Right lobe of liver (tissue), 6 donors: ENCODE data around the gene ZNF787. TPM values are rescaled to one million over a fixed set of nuclear protein-coding genes. Genes with fewer than 3 reads are reported as not detected.

ENCODE experiments used
- ATAC-seq, 4 donors: fragments of 200-7000 bp; cut with Tn5 transposase; one replicate each; pipeline ENCODE4 v1.9.1; 2020; ENCODE audit warnings: mild to moderate bottlenecking in 4 of 4, moderate library complexity in 4 of 4
- DNase-seq, 3 donors: peaks; one replicate each; pipeline ENCODE4 v3.0.0-alpha.2; 2020
- H3K27ac ChIP-seq, 3 donors: fragments of 200-600 bp; one replicate each; pipeline ENCODE4 v1.8.0; 2022
- H3K27me3 ChIP-seq, 2 donors: fragments of 200-600 bp; one replicate each; pipeline ENCODE4 v1.8.0; 2022
- H3K36me3 ChIP-seq, 4 donors: fragments of 200-600 bp; sonication (generic) in 1 of 4; one replicate each; pipeline versions ENCODE4 v1.5.1 to v1.8.0; 2017 to 2022; ENCODE audit warnings: control low read depth in 1 of 4
- H3K4me1 ChIP-seq, 4 donors: fragments of 200-600 bp; sonication (generic) in 1 of 4; one replicate each; pipeline versions ENCODE4 v1.5.1 to v1.8.0; 2017 to 2022; ENCODE audit warnings: control low read depth in 1 of 4
- H3K4me3 ChIP-seq, 3 donors: fragments of 200-600 bp; one replicate each; pipeline ENCODE4 v1.8.0; 2022
- H3K9me3 ChIP-seq, 4 donors: fragments of 200-600 bp; sonication (generic) in 1 of 4; one replicate each; pipeline versions ENCODE4 v1.5.1 to v1.8.0; 2017 to 2022; ENCODE audit warnings: control low read depth in 1 of 4
- POLR2A ChIP-seq: fragments of 450-650 bp; IDR thresholded peaks from one replicate; pipeline ENCODE4 v1.6.1; 2017; ENCODE audit warnings: antibody characterized with exemption, mild to moderate bottlenecking
- WGBS: methylation state at CpG from one replicate; pipeline ENCODE4 v1.1.6; 2018; ENCODE audit warnings: low coverage, low lambda C conversion rate; ENCODE audit not compliant: insufficient coverage; ENCODE audit errors: missing lambda C conversion rate; 5-methylcytosine and 5-hydroxymethylcytosine counted together
- intact Hi-C, 2 donors: fragments of 100-400 bp; cut with DNase I; formaldehyde crosslinking; loops; one replicate each; pipeline versions ENCODE4 v1.11.2 to v1.14.1; 2022
- total RNA-seq, 6 experiments: library from RNA; depleted of rRNA in 2 of 6; stranded (reverse); fragments of >200 nt in 2 of 6; fragmentation: NEBNext Ultra II Directional in 3 of 6; extraction: Animal tissue kit (Norgen Biotek cat#: 25700) in 3 of 6; gene quantifications; one replicate each; pipeline versions ENCODE4 v1.1.0 to v1.2.4, GENCODE V29; 2016 to 2023
- TF ChIP-seq, protein P1 (sequence below), 4 donors: fragments of 200-600 bp in 3 of 4; fragments of 450-650 bp in 1 of 4; IDR thresholded peaks; one replicate each; pipeline versions ENCODE4 v1.5.1 to v1.8.0; 2016 to 2022; ENCODE audit warnings: antibody characterized with exemption in 4 of 4, mild to moderate bottlenecking in 2 of 4
- donor health status: DM: no; HTN: yes; CAD: no.
- donor health status: DM: no; HTN: no; CAD: no.
- donor health status: DM: no; HTN: no; CAD: no.
- donor health status: DM: no; HTN: yes; CAD: no.
- donor health status: DM: no; HTN: yes; CAD: no.

ZNF787 gene
- total RNA-seq, 6 experiments from 2014 or later: 15.8 to 26.0 (median 22.5) TPM

DNA sequence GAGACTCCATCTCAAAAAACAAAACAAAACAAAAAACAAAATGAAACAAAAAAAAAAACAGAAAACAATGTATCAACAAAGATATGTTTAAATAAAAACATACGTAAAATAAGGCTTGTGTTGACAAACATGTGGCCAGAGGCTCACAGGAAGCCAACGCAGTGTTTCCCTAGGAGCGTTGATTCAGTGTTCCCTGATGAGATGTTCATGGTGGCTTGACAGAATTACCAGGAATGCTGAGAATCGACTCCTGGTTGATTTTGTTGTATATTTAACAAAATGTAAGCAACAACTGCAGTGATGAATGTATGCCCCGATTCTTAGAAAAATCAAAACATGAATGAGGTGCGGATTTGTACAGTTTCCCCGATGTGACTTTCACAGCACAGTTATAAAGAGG is 8.9 kb upstream of the ZNF787 start:
- no peaks in the 10 kb centered on the region for H3K9me3 ChIP-seq
- intact Hi-C loops: no loop called here
- no peak overlapping the region for H3K27ac ChIP-seq
- H3K4me1 ChIP-seq: peaks cover 0 to 4% (median 0%) of the 10 kb centered on the region in 4 donors
- H3K27me3 ChIP-seq: no peaks in the 10 kb centered on the region
- H3K36me3 ChIP-seq: no peaks in the 10 kb centered on the region
- no peak for DNase-seq
- H3K4me3 ChIP-seq: no peak overlapping the region
- 77% methylated on average over 7 of the region's 7 CpGs for WGBS
- no peak for ATAC-seq
- no peak for TF ChIP-seq POLR2A
- TF ChIP-seq, protein P1, sequence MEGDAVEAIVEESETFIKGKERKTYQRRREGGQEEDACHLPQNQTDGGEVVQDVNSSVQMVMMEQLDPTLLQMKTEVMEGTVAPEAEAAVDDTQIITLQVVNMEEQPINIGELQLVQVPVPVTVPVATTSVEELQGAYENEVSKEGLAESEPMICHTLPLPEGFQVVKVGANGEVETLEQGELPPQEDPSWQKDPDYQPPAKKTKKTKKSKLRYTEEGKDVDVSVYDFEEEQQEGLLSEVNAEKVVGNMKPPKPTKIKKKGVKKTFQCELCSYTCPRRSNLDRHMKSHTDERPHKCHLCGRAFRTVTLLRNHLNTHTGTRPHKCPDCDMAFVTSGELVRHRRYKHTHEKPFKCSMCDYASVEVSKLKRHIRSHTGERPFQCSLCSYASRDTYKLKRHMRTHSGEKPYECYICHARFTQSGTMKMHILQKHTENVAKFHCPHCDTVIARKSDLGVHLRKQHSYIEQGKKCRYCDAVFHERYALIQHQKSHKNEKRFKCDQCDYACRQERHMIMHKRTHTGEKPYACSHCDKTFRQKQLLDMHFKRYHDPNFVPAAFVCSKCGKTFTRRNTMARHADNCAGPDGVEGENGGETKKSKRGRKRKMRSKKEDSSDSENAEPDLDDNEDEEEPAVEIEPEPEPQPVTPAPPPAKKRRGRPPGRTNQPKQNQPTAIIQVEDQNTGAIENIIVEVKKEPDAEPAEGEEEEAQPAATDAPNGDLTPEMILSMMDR (IDR thresholded peaks at IDR 0.05): no peak

DNA sequence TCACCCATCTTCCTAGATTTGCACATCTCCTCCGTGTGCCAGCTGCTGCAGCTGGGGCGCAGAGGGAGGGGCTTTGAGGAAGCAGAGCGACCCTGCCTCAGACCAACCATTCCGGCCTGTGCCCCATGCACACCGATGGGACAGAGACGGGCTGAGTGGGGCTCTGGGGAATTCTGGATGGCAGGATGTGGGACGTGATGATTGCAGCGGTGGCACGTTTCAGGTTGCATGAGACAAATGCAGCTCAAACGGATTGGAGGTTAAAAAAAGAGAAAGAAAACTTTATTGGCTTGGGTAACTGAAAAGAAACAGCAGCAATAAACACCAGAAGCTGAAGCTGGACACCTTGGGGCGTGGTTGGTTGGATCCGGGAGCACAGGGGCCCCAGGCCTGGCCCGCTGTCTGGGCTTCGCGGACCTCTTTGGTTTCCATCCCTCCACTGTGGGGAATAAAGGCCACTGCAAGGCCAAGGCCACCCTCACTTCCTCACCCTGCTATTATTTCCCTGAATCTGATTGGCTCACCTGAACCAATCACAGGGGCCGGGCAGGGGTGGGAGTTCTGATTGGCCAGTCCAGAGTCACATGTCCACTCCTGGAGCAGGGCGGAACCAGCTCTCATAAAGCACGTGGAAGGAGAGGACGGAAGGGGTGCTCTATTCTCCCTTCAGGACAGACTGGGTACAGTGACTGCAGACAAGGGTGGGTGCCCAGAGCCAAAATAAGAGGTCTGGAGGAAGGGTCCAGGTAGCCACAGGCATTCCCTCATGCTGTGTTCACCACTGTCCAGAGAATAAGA is 6.1 kb upstream of the ZNF787 start:
- Histone ChIP-seq H3K4me1 (peaks cover 0 to under 1% (median 0%) of the 10 kb centered on the region in 4 donors), H3K36me3 (no peaks in the 10 kb centered on the region), H3K27me3 (no peaks in the 10 kb centered on the region), H3K4me3 (no peak overlapping the region), H3K27ac (no peak overlapping the region), H3K9me3 (no peaks in the 10 kb centered on the region)
- WGBS: 78% methylated on average over 10 of the region's 19 CpGs
- TF ChIP-seq POLR2A: no peak
- TF ChIP-seq, protein P1 (IDR thresholded peaks at IDR 0.05): no peak
- intact Hi-C loops: no loop called here
- no peak for ATAC-seq
- no peak for DNase-seq

DNA sequence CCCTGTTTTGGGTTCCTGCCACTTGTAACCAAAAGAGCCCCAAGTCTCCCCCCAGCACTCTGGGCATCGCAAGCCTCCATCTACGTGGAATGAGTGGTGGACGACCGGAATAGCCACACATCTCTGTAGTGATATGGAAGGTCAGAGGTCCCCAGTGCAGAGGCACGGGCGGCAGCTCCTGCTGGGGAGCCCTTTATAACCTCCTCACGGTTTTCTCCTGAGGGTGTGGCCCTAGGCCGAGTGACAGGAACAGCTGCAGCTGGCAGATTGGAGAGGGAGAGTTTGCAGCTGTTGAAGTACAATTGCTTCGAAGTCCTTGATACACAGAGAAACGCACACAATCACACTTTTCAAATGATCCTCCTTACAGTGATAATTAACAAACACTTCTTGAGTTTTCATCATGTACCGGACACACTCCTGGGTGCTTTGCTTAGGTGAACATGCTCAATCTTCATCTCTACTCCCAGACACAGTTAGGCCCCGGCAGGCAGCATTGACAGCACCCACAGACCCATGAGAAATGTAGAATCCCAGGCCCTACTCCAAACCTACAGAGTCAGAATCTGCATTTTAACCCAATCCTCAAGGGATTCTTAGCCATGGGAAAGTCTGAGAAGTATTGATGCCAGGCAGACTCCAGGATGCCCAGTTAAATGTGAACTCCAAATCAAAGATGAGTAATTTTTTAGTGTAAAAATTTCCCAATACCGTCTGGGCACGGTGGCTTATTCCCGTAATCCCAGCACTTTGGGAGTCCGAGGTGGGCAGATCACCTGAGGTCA is 4.9 kb upstream of the ZNF787 start:
- Histone ChIP-seq H3K36me3 (no peaks in the 10 kb centered on the region), H3K4me3 (no peak overlapping the region), H3K27me3 (no peaks in the 10 kb centered on the region), H3K9me3 (no peaks in the 10 kb centered on the region), H3K4me1 (no peaks in the 10 kb centered on the region), H3K27ac (no peak overlapping the region)
- 72% methylated on average over 10 of the region's 16 CpGs for WGBS
- intact Hi-C loops: no loop called here
- no peak for TF ChIP-seq POLR2A
- TF ChIP-seq, protein P1 (IDR thresholded peaks at IDR 0.05): no peak
- DNase-seq (no peak), ATAC-seq (no peak)

DNA sequence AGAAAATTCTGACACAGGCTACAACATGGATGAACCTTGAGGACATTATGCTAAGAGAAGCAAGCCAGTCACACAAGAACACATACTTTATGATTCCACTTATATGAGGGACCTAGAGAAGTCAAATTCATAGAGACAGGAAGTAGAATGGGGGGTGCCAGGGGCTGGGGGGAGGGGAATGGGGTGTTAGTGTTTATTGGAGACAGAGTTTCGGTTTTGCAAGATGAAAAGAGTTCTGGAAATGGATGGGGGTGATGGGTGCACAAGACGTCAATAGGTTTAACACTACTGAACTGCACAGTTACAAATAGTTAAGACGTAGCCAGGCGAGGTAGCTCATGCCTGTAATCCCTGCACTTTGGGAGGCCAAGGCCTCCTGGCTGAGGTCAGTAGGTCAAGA is 3.5 kb upstream of the ZNF787 start:
- Histone ChIP-seq H3K4me1 (peaks cover 0 to 7% (median 3%) of the 10 kb centered on the region in 4 donors), H3K27ac (no peak overlapping the region), H3K4me3 (no peak overlapping the region), H3K36me3 (no peaks in the 10 kb centered on the region), H3K27me3 (no peaks in the 10 kb centered on the region), H3K9me3 (no peaks in the 10 kb centered on the region)
- ATAC-seq (no peak), DNase-seq (no peak)
- intact Hi-C loops: no loop called here
- TF ChIP-seq, protein P1 (IDR thresholded peaks at IDR 0.05): no peak
- TF ChIP-seq POLR2A: no peak
- WGBS: 71% methylated on average over 1 of the region's 4 CpGs
